Epithelial cell of esophagus (primary cell): ENCODE data around the gene MBLAC1.
A peak's percentile ranks its signal among the peaks of the same experiment; 100 is the strongest.

Source experiments
- DNase-seq: peaks from one replicate; pipeline ENCODE4 v3.0.0; 2010; ENCODE audit warnings: low read depth
- H3K4me3 ChIP-seq: 2 replicates; pipeline ENCODE4 v1.5.1; 2011; ENCODE audit warnings: mild to moderate bottlenecking, low read length, control low read depth
- CTCF ChIP-seq: IDR thresholded peaks from 2 replicates; pipeline ENCODE4 v1.5.1; 2011; ENCODE audit warnings: low read depth, mild to moderate bottlenecking, low read length, control low read depth, inconsistent platforms; ENCODE audit not compliant: insufficient read depth; ENCODE audit errors: missing control alignments

MBLAC1 gene

GRCh38 chr7:100160067-100160466 is 33.3 kb downstream of the MBLAC1 start:
- no peak for DNase-seq
- no peak for TF ChIP-seq CTCF
- no peak overlapping the region for H3K4me3 ChIP-seq

GRCh38 chr7:100163006-100163531 is 36.3 kb downstream of the MBLAC1 start:
- DNase-seq = peak; percentile 93
- H3K4me3 ChIP-seq = no peak overlapping the region
- no peak for TF ChIP-seq CTCF

DNA sequence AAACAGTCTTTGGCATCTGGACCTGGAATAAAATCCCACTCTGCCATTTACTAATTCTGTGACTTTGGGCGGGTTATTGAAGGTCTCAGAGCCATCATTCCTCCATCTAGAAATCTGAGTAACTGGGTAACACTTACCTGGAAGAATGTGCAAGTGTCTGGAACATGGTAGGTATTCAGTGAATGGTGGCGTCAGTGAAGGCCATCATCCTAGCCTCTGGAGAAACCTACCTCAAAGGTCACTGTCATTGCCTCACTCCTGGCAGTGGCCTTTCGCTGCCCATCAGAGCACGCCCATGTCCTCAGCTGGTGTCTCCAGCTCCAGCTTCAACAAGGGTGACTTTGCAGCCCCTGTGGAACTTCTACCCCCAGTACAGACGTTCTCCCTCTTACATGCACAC is 37.1 kb downstream of the MBLAC1 start:
- DNase-seq = no peak
- no peak overlapping the region for H3K4me3 ChIP-seq
- TF ChIP-seq CTCF = no peak

DNA sequence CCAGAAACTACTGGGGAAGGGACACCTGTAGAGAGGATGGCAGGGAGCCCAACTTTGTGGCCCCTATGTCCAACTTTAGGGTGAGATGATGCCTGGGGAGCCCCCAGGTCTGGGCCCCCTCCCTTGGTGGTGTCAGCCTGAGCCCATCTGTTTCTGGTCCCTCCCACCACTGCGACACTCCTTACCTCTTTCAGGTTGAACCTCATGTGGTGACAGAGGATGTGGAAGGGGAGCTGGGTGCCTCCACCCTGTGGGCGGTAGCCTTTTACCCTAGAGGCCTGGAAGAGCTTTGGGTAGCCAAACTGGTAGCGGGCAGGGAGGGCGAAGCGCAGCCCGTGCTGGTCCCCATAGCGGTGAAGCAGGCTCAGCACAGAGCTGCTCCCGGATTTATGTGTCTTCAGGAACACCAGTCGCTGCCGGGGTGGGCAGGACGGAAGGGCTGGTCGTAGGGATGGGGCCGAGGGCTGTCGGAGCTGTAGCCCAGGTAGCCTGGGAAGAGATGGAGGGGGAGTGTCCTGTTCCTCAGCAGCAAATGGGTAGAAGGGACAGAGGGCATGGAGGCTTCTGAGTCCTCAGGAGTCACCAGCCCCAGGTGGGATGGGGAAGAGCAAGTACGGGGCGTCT is 39.7 kb downstream of the MBLAC1 start:
- no peak for DNase-seq
- H3K4me3 ChIP-seq = no peak overlapping the region
- TF ChIP-seq CTCF = no peak

- H3K4me3 ChIP-seq = peak overlapping the region; percentile 51
- DNase-seq = no peak
- TF ChIP-seq CTCF = no peak
Measured at GRCh38 chr7:100166970-100167911, 40.5 kb downstream of the MBLAC1 start.

DNA sequence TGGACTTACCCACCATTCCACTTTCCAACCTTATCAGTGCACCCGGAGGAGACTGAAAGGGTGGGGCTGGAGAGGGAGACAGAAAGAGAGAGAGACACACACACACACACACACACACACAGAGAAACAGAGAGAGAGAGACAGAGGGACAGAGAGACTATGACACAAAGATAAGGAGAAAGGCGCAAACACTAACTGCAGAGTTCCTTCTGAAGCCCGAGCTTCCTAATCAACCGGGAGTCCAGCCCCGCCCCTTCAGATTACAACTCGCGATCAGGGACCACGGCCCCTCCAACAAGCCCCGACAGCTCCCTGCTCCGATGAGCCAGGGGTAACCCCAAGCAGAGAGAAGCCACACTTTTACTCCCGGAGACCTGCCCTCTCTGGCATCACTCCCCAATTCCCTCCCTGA is 41.2 kb downstream of the MBLAC1 start:
- no peak for TF ChIP-seq CTCF
- peak; percentile 32 for DNase-seq
- peak overlapping the region; percentile 51 for H3K4me3 ChIP-seq
